PFSK-1 (cell line): Measurements from ENCODE around the gene BDH1.

Experiments
- FOXP2 ChIP-seq: optimal IDR thresholded peaks from 2 replicates; pipeline ENCODE3; 2011; ENCODE audit warnings: borderline replicate concordance, control low read depth, inconsistent platforms; ENCODE audit not compliant: insufficient read depth; ENCODE audit errors: extremely low read length, extremely low read depth
- POLR2AphosphoS5 ChIP-seq: IDR thresholded peaks from 2 replicates; pipeline ENCODE4 v1.6.1; 2012; ENCODE audit warnings: low read depth, mild to moderate bottlenecking, control low read depth, low read length, moderate library complexity
- REST ChIP-seq, 2 experiments: IDR thresholded peaks; 2 replicates each; pipeline versions ENCODE4 v1.6.1 to v1.8.0; 2011 to 2012; ENCODE audit warnings: low read depth in 2 of 2, low read length in 2 of 2, control low read depth in 1 of 2, inconsistent platforms in 1 of 2, mild to moderate bottlenecking in 1 of 2, moderate library complexity in 1 of 2; ENCODE audit not compliant: insufficient read depth in 1 of 2
- SIN3A ChIP-seq: IDR thresholded peaks from 2 replicates; pipeline ENCODE4 v1.6.1; 2012; ENCODE audit warnings: mild to moderate bottlenecking, low read length, moderate library complexity, borderline replicate concordance; ENCODE audit not compliant: insufficient read depth

- no peak for TF ChIP-seq FOXP2
- TF ChIP-seq POLR2AphosphoS5 = no peak
- TF ChIP-seq SIN3A = no peak
- TF ChIP-seq REST (IDR thresholded peaks at IDR 0.05; ENCODE audit: insufficient read depth in 1 of 2, low read depth in 2 of 2, low read length in 2 of 2) = no peak
Observed at GRCh38 chr3:197482001-197482400, 73.8 kb downstream of the BDH1 start.
